Colon (tissue), 2 donors: Measurements from ENCODE around the gene C11orf58.

Source experiments
- FAIRE-seq: peaks from 2 replicates; lab custom pipeline; 2012; peaks lifted over from hg19 to GRCh38; lab: Jason Lieb, UNC
- donor health status: control.
- donor health status: control.

Gene C11orf58

DNA sequence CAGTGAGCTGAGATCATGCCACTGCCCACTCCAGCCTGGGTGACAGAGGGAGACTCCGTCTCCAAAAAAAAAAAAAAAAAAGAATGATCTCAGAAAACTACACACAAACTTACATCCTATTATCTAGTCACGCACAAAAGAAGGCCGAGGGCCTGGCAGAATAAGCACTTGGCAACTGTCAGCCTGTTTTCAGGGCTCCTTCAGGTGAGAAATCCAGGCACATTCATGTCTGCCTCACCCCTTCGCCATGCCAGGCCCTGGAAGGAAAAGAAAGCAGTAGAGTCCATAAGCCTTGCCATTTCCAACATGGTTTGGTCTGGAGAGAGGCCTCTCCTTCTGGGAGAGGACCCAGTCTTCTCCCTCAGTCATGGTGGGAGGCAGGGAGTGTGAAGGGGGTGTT lies 30.9 kb downstream of the C11orf58 start:
- no peak for FAIRE-seq

- FAIRE-seq: no peak
Measured at GRCh38 chr11:16770016-16770415, 31.6 kb downstream of the C11orf58 start.

GRCh38 chr11:16771350-16772140 lies 33.1 kb downstream of the C11orf58 start:
- no peak for FAIRE-seq

GRCh38 chr11:16772141-16772512 lies 33.7 kb downstream of the C11orf58 start:
- no peak for FAIRE-seq

DNA sequence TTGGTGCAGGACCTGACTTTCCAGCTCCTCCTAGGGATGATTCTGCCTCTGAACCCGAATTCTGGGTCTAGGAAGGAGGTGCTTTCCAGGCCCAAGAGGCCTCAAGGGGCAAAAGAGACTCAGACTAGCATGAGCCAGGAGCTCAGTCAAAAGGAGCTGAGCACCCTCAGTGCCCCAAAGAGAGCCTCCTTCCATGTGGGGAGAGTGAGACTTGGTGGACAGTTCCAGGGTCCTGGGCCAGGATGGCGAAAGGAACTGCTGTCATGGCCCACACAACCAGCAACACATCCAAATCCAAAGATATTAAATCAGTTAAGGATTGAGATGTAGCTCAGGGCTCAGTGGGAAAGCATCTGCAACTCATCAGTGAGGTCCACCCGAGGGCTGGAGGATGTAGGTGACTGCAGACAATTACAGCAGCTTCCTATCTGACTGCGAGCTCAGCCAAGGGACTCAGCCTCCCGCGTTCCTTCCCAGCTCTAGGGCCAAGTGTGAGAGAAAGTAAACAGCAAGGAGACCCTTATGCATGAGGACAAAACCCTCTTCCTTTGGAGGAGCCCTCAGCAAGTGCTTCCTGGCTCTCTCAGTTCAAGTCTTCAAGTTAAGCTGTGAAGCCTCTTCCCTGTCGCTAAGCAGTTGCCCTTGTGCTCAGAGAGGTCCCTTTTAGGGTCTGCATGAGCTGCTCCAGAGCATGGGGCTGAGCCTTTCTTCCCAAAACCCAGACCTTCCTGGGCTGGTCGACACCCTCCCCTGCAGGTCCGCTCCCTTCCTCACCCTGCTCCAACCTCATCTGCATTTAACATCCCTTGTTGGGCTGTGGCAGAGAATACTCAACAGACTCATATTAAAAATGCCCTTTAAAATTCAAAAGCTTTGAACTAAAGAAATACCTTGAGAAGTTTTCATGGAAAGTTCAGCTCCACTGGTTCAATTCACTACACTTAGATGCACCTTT lies 35.8 kb downstream of the C11orf58 start:
- no peak for FAIRE-seq

GRCh38 chr11:16774936-16775613 lies 36.6 kb downstream of the C11orf58 start:
- FAIRE-seq: no peak

DNA sequence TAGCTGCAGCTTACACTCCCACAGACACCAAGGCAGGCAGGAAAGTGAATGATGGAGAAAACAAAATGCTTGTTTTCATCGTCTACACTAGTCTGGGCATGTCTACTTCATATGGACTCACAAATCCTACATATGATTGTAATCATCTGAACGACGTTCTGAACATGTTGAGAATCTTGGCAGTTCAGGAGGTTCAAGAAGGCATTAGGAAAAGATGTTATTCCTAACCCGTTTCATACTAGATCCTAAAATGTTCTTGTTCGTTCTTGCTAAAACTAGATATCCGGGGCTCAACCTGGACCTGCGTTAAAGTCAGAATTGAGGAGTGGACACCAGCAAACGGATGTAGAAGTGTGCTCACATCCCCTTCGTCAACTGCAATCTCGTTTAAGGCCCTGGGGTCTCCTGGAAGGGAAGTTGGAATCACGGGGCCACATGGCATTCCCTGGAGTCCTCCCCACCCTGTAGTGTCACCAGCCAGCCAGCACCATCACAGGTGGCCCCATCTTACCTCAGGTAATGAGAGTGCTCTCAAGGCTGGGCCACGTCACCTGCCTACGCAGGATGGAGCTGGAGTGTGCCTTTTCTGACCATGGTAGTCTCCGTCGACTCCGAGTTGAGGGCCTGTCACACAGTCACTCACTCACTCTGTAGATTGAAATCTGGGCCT lies 37.3 kb downstream of the C11orf58 start:
- no peak for FAIRE-seq

- FAIRE-seq: no peak
Measured at GRCh38 chr11:16776711-16777612, 38.5 kb downstream of the C11orf58 start.

DNA sequence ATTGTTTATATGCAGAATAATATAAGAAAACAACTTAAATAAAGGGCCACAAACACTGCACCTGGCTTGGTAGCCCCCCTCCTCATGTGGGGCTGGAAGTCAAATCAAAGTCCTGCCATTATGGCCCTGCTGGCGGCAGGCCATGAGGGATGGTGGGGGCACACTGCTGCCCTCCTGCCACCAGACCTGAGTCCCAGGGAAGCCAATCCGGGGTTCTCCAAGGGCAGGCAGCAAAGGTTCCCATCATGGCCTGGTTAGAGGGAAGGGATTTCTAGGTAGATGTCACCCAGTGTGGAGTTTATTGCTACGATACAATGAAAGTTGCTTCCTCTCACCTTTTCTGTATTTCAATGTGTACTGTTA lies 39.1 kb downstream of the C11orf58 start:
- FAIRE-seq: no peak

DNA sequence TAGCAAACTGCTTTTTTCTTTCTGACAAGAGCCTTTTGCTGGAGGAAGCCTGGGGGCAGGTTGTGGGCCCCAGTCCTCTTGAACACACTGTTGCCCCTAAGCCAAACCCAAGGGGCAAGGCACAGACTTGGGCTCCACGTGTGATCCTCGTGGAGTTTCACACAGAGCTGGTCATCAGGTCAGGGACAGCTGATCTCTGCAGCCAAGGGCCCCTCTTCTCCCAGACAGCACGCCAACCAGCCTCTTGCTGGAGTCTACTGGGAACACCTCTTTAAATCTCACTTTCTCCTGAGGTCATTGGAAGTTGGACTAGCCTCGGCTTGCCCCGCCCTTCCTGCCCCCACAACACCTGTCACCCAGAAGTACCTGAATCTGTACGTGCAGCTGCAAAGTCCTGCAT lies 39.8 kb downstream of the C11orf58 start:
- no peak for FAIRE-seq

- no peak for FAIRE-seq
Measured at GRCh38 chr11:16778876-16779275, 40.4 kb downstream of the C11orf58 start.

DNA sequence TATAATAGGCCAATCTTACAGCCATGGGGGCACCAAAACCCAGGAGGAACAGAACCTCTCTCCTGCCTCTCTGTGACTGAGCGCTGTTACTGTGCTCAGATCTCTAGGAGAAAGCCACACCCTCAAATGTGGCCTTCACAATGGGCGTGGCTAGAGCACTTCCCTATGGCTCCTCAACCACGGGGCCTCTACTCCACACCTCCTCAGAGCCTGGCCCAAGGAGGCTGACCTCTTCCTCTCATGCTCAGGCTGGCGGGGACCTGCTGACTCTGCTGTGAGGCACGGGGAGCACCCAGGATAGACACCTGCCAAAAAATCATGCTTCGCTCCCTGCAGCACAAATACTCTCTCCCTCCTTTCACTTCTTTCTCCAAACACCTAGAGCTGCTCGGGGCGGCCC lies 41.0 kb downstream of the C11orf58 start:
- no peak for FAIRE-seq

DNA sequence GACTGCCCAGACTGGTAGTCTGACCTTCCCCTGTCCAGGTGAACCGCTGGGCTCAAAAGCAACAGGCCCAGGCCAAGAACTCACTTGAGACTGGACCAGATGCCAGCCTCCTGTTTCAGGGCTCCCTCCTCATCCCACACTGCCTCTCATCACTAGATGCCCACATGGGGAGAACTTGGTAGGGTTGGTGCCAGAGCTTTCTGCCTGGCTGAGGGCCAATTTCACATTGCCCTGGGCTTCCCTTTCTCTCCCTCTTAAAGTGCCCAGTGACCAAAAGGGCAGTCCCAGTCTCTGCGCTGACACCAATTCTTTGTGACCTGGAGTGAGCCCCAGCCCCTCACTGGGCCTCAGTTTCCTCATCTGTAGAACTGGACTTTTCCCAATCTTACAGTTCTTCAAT lies 41.7 kb downstream of the C11orf58 start:
- FAIRE-seq: no peak

GRCh38 chr11:16780698-16781550 lies 42.5 kb downstream of the C11orf58 start:
- FAIRE-seq: no peak

GRCh38 chr11:16781936-16782919 lies 43.8 kb downstream of the C11orf58 start:
- FAIRE-seq: no peak

DNA sequence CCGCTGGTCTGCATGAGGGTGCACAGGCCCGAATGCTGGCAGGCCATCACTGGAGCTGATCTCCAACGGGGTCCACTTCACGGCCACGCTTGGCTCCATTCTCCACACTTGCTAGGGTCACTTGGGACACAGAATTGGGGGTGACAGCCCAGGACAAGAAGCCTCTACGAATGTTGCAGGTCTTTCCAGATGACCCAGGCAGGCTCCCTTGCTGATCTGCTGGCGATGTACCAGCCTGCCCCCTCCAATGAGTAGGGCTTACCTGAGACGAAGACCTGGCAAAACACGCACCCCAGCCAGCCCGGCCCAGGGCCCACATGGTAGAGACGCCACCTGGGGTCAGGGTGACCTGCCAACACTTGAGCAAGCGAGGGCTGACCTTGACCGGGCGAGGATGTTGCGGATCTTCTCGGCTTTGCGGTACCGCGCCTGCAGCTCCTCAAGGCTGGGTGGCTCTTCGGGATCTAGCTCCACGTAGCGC lies 44.9 kb downstream of the C11orf58 start:
- no peak for FAIRE-seq

DNA sequence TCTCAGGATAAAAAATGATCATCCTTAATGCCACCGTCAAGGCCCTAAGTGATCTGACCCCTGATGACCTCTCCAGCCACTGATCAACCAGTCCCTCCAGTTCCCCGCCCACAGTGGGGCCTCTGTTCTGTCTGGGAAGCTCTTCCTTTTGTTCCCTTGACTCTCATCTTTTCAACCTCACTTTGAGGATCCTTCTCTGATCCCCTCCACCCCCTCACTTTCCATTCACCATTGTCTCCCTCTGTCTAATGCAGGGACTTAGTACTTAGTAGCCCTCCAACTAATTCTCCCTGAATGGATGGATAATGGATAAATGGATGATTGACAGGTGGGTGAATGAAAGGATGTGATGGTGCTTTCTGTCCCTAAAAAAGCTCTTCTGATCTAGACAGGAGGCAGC lies 45.6 kb downstream of the C11orf58 start:
- FAIRE-seq: no peak

DNA sequence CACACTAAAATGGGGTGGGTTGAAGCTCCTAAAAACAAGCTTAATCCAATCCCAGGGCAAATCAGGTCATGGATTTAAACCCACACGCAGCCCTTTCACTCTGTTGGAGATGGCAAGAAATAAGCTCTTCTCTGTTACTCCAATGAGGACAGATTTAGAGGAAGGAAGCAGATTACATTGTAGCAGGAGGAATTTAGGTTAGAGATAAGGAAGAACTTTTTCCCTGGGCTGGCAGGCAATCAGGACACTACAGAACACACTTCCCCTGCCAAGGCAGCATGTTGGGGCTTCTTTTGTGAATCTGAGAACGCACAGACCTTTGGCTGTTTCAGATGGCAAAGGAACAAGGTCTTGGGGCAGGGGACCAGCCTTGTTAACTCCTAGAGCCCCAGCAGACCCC lies 46.2 kb downstream of the C11orf58 start:
- FAIRE-seq: no peak
